ENCODE data around the gene EIF3L.

DNA sequence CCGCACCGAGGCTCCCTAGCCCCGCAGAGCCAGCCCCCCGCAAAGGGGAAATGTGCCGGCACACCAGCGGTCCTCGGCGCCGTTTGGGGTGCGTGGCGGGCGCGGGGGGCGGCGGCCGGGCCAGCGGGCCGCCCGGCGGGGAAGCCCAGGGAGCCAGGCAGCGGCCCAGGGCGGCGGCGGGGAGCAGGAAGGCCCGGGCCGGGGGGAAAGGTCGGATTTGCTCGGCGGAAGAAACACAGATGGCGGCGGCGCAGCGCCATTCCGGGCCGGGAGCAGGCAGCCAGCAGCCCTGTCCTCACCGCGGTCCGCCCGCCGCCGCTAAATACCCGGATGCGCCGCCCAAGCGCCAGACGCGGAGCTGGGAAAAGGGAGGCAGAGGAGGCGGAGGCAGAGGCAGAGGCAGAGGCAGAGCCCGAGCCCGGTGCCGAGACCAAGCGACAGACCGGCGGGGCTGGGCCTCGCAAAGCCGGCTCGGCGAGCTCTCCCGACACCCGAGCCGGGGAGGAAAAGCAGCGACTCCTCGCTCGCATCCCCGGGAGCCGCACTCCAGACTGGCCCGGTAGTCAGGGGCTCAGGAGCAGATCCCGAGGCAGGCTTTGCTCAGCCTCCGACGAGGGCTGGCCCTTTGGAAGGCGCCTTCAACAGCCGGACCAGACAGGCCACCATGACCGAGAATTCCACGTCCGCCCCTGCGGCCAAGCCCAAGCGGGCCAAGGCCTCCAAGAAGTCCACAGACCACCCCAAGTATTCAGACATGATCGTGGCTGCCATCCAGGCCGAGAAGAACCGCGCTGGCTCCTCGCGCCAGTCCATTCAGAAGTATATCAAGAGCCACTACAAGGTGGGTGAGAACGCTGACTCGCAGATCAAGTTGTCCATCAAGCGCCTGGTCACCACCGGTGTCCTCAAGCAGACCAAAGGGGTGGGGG is 44.1 kb upstream of the EIF3L start:
- TF ChIP-seq EZH2phosphoT487 (IDR thresholded peaks at IDR 0.05; ENCODE audit: insufficient read depth, low read depth) (no peak), EZH2 (IDR thresholded peaks at IDR 0.05; ENCODE audit: insufficient read depth, poor library complexity, severe bottlenecking) (no peak)

All from GM23248 (cell line).